HCT116 (cell line): ENCODE measurements around the gene STON2.

Source experiments
- ATF3 ChIP-seq: IDR thresholded peaks from 2 replicates; pipeline ENCODE4 v1.6.1; 2012
- CBX3 ChIP-seq: IDR thresholded peaks from 2 replicates; pipeline ENCODE4 v1.6.1; 2012; ENCODE audit warnings: low read depth
- CEBPB ChIP-seq: IDR thresholded peaks from 2 replicates; pipeline ENCODE4 v1.6.1; 2012; ENCODE audit warnings: low read depth
- CTCF ChIP-seq, 3 experiments: fragments of 200-600 bp in 1 of 3; sonication (generic) in 1 of 3; IDR thresholded peaks in 2 of 3; conservative IDR thresholded peaks in 1 of 3; 2 replicates each; pipeline ENCODE4 v1.5.1; 2012 to 2017; ENCODE audit warnings: low read depth in 2 of 3, low read length in 2 of 3, antibody characterized with exemption in 1 of 3, borderline replicate concordance in 1 of 3, control low read depth in 1 of 3, mild to moderate bottlenecking in 1 of 3, mixed read lengths in 1 of 3, mixed run types in 1 of 3, moderate library complexity in 1 of 3; ENCODE audit not compliant: insufficient read depth in 1 of 3
- EGR1 ChIP-seq: IDR thresholded peaks from 2 replicates; pipeline ENCODE4 v1.6.1; 2012; ENCODE audit warnings: low read depth
- EZH2 ChIP-seq: fragments of 200-600 bp; sonication (generic); IDR thresholded peaks from 2 replicates; pipeline ENCODE4 v1.6.1; 2017; ENCODE audit warnings: antibody characterized with exemption, mixed run types
- JUND ChIP-seq: IDR thresholded peaks from 2 replicates; pipeline ENCODE4 v1.6.1; 2012
- MAX ChIP-seq: IDR thresholded peaks from 2 replicates; pipeline ENCODE4 v1.6.1; 2012
- POLR2A ChIP-seq: IDR thresholded peaks from 2 replicates; pipeline ENCODE4 v1.7.0; 2011; ENCODE audit warnings: borderline replicate concordance; ENCODE audit not compliant: insufficient read depth, insufficient read length; ENCODE audit errors: extremely low read depth
- POLR2AphosphoS5 ChIP-seq: IDR thresholded peaks from 2 replicates; pipeline ENCODE4 v1.6.1; 2011; ENCODE audit warnings: mild to moderate bottlenecking, low read depth, low read length, moderate library complexity
- RAD21 ChIP-seq: IDR thresholded peaks from 2 replicates; pipeline ENCODE4 v1.6.1; 2012; ENCODE audit warnings: low read depth, mild to moderate bottlenecking
- SIN3A ChIP-seq: IDR thresholded peaks from 2 replicates; pipeline ENCODE4 v1.6.1; 2012; ENCODE audit warnings: low read depth
- TCF7L2 ChIP-seq: IDR thresholded peaks from 2 replicates; pipeline ENCODE4 v1.7.0; 2011; ENCODE audit warnings: borderline replicate concordance, inconsistent platforms; ENCODE audit not compliant: insufficient read depth, insufficient read length; ENCODE audit errors: extremely low read depth
- YY1 ChIP-seq: IDR thresholded peaks from 2 replicates; pipeline ENCODE4 v1.6.1; 2011; ENCODE audit warnings: low read length, low read depth, moderate library complexity, mild to moderate bottlenecking; ENCODE audit not compliant: insufficient replicate concordance; ENCODE audit errors: extremely low read depth

GRCh38 chr14:81342850-81343580 lies 57.1 kb downstream of the STON2 start:
- TF ChIP-seq CTCF (IDR thresholded peaks at IDR 0.05 in 2 of 3, conservative IDR thresholded peaks at IDR 0.05 in 1 of 3; ENCODE audit: borderline replicate concordance in 1 of 3, insufficient read depth in 1 of 3, low read depth in 2 of 3, low read length in 2 of 3) (no peak), RAD21 (no peak), ATF3 (no peak), POLR2AphosphoS5 (no peak), MAX (no peak), EZH2 (no peak), CEBPB (no peak), CBX3 (no peak), POLR2A (no peak), SIN3A (no peak), YY1 (no peak), EGR1 (no peak), JUND (no peak), TCF7L2 (no peak)
